ENCODE measurements around the gene EMP1. TPM values are rescaled to one million over a fixed set of nuclear protein-coding genes. Genes with fewer than 3 reads are reported as not detected.
A peak's percentile ranks its signal among the peaks of the same experiment; 100 is the strongest.

Gene EMP1
- polyA plus RNA-seq, 1 experiment = 209 TPM

- DNase-seq (ENCODE audit: low read depth, low spot score) = no peak
- CTCF ChIA-PET = interaction anchor here (0.6 to 2.5 kb wide), 4 partner anchors 8 to 303 kb away, joined by 3 to 9 read pairs (median 4); no protein-coding TSS in a partner anchor
- no peak overlapping the region for H3K27ac ChIP-seq (ENCODE audit: low read depth, low read length)
- no peaks in the 10 kb centered on the region for H3K27me3 ChIP-seq (ENCODE audit: control insufficient read depth, insufficient read depth, low read length)
- peaks cover 9% of the 10 kb centered on the region; the same call in 1 of the 2 replicates for H3K9me3 ChIP-seq (ENCODE audit: control insufficient read depth, insufficient read depth, low read length)
- H3K4me3 ChIP-seq (ENCODE audit: low read depth, low read length) = no peak overlapping the region
- no peak for TF ChIP-seq CTCF (IDR thresholded peaks at IDR 0.05; ENCODE audit: low read depth, low read length)
- POLR2A ChIA-PET = no interaction called here
Observed at GRCh38 chr12:13219320-13219719, 22.8 kb downstream of the EMP1 start.

GRCh38 chr12:13220838-13221237 is 24.3 kb downstream of the EMP1 start:
- Histone ChIP-seq H3K4me3 (ENCODE audit: low read depth, low read length) (no peak overlapping the region), H3K9me3 (ENCODE audit: control insufficient read depth, insufficient read depth, low read length) (peaks cover 9% of the 10 kb centered on the region; the same call in 1 of the 2 replicates), H3K27me3 (ENCODE audit: control insufficient read depth, insufficient read depth, low read length) (no peaks in the 10 kb centered on the region), H3K27ac (ENCODE audit: low read depth, low read length) (no peak overlapping the region)
- TF ChIP-seq CTCF (IDR thresholded peaks at IDR 0.05; ENCODE audit: low read depth, low read length) = no peak
- POLR2A ChIA-PET = interaction anchor here (1.1 to 1.2 kb wide), 2 partner anchors 9 to 25 kb away, joined by 3 to 4 read pairs; partner anchors contain the start of gene EMP1
- CTCF ChIA-PET = interaction anchor here (1.1 to 4.4 kb wide), 4 partner anchors 9 to 219 kb away, joined by 3 to 40 read pairs (median 8); no protein-coding TSS in a partner anchor
- no peak for DNase-seq (ENCODE audit: low read depth, low spot score)

- H3K4me3 ChIP-seq (ENCODE audit: low read depth, low read length) = no peak overlapping the region
- DNase-seq (ENCODE audit: low read depth, low spot score) = no peak
- no peak overlapping the region for H3K27ac ChIP-seq (ENCODE audit: low read depth, low read length)
- TF ChIP-seq CTCF (IDR thresholded peaks at IDR 0.05; ENCODE audit: low read depth, low read length) = no peak
- peaks cover 9% of the 10 kb centered on the region; the same call in 1 of the 2 replicates for H3K9me3 ChIP-seq (ENCODE audit: control insufficient read depth, insufficient read depth, low read length)
- ChIA-PET POLR2A (interaction anchor here (0.7 to 1.8 kb wide), 2 partner anchors 10 to 191 kb away, joined by 4 to 5 read pairs; no protein-coding TSS in a partner anchor), CTCF (interaction anchor here (1.7 to 4.4 kb wide), 2 partner anchors 10 to 13 kb away, joined by 7 to 40 read pairs; no protein-coding TSS in a partner anchor)
- no peaks in the 10 kb centered on the region for H3K27me3 ChIP-seq (ENCODE audit: control insufficient read depth, insufficient read depth, low read length)
Observed at GRCh38 chr12:13222076-13222475, 25.6 kb downstream of the EMP1 start.

DNA sequence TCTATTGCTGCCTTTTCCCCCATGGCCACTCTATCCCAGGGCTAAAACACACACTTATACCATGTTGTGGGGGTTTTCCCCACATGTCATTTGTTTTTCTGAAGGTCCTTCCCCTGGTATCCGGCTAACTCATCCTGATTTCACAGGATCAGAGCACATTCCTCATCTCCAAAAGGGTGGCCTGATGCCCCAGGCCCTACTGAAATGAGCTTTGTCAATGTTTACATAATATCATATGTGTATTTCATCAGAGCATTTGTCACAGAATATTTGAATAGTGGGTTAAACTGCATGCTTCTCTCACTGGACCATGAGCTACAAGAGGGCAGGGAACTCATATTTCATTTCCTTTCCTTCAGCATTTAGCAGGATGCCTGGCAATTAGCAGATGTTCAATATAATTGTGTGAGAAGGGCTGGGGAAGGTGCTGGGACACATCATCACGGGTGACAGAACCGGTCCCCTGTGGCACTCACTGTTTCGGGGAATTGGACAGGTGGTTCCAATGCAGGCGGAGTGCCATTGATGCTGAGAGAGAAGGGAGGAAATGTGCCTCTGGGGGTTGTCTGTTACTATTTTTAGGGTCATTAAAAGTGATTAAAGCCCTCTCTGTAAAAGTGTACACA is 26.8 kb downstream of the EMP1 start:
- peak; percentile 69 for DNase-seq (ENCODE audit: low read depth, low spot score)
- Histone ChIP-seq H3K27me3 (ENCODE audit: control insufficient read depth, insufficient read depth, low read length) (no peaks in the 10 kb centered on the region), H3K9me3 (ENCODE audit: control insufficient read depth, insufficient read depth, low read length) (peaks cover 9% of the 10 kb centered on the region; the same call in 1 of the 2 replicates), H3K27ac (ENCODE audit: low read depth, low read length) (peak overlapping the region; percentile 83), H3K4me3 (ENCODE audit: low read depth, low read length) (no peak overlapping the region)
- no peak for TF ChIP-seq CTCF (IDR thresholded peaks at IDR 0.05; ENCODE audit: low read depth, low read length)
- CTCF ChIA-PET = interaction anchor here (1.0 to 4.4 kb wide), 5 partner anchors 11 to 307 kb away, joined by 5 to 40 read pairs (median 8); no protein-coding TSS in a partner anchor
- POLR2A ChIA-PET = interaction anchor here (1.0 to 1.8 kb wide), 8 partner anchors 11 to 415 kb away, joined by 3 to 5 read pairs (median 3); partner anchors contain the start of gene EMP1

GRCh38 chr12:13223941-13224340 is 27.4 kb downstream of the EMP1 start:
- H3K27ac ChIP-seq (ENCODE audit: low read depth, low read length) = peak overlapping the region; percentile 83
- TF ChIP-seq CTCF (IDR thresholded peaks at IDR 0.05; ENCODE audit: low read depth, low read length) = no peak
- POLR2A ChIA-PET = interaction anchor here (1.0 to 1.5 kb wide), 6 partner anchors 18 to 415 kb away, joined by 3 to 4 read pairs (median 3); partner anchors contain the start of gene EMP1
- no peak for DNase-seq (ENCODE audit: low read depth, low spot score)
- H3K27me3 ChIP-seq (ENCODE audit: control insufficient read depth, insufficient read depth, low read length) = no peaks in the 10 kb centered on the region
- H3K4me3 ChIP-seq (ENCODE audit: low read depth, low read length) = no peak overlapping the region
- H3K9me3 ChIP-seq (ENCODE audit: control insufficient read depth, insufficient read depth, low read length) = peaks cover 4% of the 10 kb centered on the region; the same call in 1 of the 2 replicates
- CTCF ChIA-PET = interaction anchor here (0.8 to 4.4 kb wide), 6 partner anchors 11 to 308 kb away, joined by 3 to 40 read pairs (median 8); no protein-coding TSS in a partner anchor

All from AG04450 (cell line).